Fibroblast of lung (primary cell): ENCODE results near the gene TCERG1L.

Experiments
- CTCF ChIP-seq, 2 donors: IDR thresholded peaks in 1 of 2; conservative IDR thresholded peaks in 1 of 2; 1 replicate in 1 of 2; 2 replicates in 1 of 2; pipeline ENCODE4 v1.5.1; 2011 to 2012; ENCODE audit warnings: low read length in 2 of 2, control low read depth in 1 of 2, inconsistent platforms in 1 of 2, low read depth in 1 of 2, mild to moderate bottlenecking in 1 of 2
- EZH2 ChIP-seq: IDR thresholded peaks from 2 replicates; pipeline ENCODE4 v1.5.1; 2012; ENCODE audit warnings: low read length, control low read depth, mild to moderate bottlenecking; ENCODE audit errors: missing control alignments

- TF ChIP-seq CTCF (conservative IDR thresholded peaks at IDR 0.05 in 1 of 2, IDR thresholded peaks at IDR 0.05 in 1 of 2; ENCODE audit: low read depth in 1 of 2, low read length in 2 of 2) (no peak), EZH2 (no peak)
Measured at GRCh38 chr10:131149586-131149985, 161.9 kb downstream of the TCERG1L start.
